GM12892 (cell line): Measurements from ENCODE around the gene UBN2.

Experiments used
- POLR2A ChIP-seq: IDR thresholded peaks from 2 replicates; pipeline ENCODE4 v1.6.1; 2011; ENCODE audit warnings: low read depth, low read length, control low read depth
- POLR2AphosphoS5 ChIP-seq: IDR thresholded peaks from 2 replicates; pipeline ENCODE4 v1.6.1; 2011; ENCODE audit warnings: low read depth, low read length, control low read depth
- TAF1 ChIP-seq: IDR thresholded peaks from 2 replicates; pipeline ENCODE4 v1.6.1; 2011; ENCODE audit warnings: low read depth, mild to moderate bottlenecking, control low read depth, low read length, borderline replicate concordance

DNA sequence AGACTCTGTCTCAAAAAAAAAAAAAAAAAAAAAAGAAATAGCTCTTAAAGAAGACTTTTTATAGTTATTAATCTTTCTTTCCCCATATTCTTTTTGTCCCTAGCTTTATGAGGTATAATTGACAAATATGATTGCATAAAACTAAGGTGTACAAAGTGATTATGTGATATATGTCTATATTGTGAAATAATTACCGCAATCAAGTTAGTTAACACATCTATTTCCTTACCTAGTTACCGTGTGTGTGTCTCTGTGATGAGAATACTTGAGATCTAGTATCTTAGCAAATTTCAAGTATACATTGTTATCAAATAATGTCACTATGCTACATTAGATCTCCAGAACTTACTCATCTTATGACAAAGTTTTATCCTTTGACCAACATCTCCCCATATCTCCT lies 30.7 kb upstream of the UBN2 start:
- TF ChIP-seq POLR2AphosphoS5 (no peak), POLR2A (no peak), TAF1 (no peak)
